Activated CD4-positive, alpha-beta T cell treated with anti-CD3 and anti-CD28 coated beads for 1 hour (primary cell): ENCODE results near the gene PBX4.

Experiments
- DNase-seq: peaks from one replicate; pipeline ENCODE4 v3.0.0-alpha.2; 2020

The PBX4 gene

DNA sequence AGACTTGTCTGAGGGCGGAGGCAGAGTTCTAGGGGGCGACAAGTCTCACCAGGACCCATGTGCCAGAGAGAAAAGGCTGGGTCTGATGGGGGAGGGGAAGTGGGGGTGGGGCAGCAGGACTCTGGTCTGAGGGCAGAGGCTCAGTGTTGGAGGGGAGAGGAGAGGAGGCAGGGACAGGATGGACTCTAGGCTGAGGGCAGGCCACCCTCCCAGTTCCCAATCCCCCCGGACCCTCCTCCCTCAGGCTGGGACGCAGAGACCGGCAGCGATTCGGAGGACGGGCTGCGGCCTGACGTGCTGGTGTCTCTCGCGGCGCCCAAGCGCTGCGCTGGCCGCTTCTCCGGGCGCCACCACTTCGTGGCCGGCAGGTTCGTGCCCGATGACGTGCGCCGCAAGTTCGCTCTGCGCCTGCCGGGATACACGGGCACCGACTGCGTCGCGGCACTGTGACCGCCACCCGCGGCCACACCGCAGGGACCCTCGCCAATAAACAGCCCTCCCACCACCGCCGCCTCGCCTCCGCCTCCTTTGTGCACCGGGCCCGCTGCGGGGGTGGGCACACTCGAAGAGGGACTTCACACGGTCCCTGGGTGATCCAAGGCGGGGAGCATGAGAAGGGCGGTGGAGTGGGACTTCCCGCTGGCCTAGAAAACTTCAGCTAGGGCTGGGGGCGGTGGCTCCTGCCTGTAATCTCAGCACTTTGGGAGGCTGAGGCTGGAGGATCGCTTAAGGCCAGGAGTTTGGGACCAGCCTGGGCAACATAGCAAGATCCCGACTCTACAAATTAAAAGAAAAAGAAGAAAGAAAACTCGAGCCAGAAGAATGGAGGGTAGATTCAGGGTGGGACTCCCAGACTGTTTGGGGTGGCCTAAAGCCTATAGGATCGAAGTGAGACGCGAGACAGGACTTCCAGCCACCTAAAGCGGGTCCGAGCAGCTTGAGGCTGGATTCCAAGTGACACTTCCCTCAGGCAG, 81.1 kb downstream of the PBX4 start:
- DNase-seq = no peak

DNA sequence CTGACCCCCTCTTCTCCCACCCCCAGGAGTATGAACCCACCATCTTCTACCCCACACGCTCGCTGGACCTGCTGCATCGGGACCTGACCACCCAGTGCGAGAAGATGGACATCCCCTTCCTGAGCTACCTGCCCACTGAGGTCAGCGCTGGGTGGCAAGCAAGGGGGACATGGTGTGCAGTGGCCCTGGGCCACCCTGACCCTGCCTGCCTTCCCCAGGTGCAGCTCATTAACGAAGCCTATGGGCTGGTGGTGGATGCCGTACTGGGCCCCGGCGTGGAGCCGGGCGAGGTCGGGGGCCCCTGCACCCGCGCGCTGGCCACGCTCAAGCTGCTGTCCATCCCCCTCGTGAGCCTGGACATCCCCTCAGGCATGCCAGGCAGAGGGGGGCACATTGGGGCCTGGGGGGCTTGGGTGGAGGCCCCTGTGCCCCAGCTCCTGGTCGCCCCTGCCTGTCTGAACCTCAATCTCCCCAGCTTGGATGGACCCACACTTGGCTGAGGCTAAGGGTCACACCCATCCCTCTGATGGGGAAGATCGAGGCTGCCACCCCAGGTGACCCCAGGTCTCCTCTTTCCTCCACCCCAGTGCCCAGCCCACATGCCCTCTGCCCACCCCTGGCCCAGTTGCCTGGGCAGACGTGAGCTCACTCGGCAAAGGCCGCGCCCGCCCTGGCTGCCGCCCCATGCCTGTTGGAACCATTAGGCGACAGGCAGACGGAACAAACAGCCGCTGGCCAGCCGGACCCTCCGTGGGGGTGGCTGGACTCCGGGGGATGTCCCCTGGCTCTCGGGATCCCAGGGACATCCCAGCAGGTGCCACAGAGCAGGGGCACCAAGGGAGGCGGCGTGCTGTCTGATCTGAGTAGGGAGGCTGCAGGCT, 82.9 kb downstream of the PBX4 start:
- DNase-seq = no peak

DNA sequence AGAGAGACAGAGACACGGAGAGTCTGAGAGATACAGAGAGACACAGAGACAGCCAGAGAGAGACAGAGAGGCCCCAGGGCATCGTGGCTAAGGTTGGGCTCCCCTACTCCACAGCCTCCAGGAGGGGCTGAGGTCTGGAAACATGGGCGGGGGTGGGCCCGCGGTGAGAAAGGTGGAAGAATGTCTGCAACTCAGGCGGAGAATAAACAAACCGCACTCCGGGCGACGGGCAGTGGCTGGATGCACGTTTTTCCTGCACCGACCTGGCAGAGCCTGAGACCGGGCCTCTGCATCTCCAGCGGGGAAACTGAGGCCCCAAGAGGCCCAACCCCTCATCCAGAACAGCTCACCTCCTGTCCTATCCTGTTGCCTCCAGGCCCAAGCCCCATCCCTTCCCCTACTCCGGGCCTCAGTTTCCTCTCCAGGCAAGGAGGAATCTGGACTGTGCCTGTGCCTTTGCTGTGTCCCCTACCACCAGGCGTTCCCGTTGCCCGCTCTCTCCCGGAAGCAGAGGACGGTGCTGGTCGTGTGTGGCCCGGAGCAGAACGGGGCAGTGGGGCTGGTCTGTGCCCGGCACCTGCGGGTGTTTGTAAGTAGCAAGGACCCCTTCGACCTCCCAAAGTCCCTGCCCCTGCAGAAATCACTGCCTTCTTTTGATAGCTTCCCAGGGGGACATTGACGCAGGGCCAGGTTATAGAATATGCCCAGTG, 83.8 kb downstream of the PBX4 start:
- DNase-seq = no peak

DNA sequence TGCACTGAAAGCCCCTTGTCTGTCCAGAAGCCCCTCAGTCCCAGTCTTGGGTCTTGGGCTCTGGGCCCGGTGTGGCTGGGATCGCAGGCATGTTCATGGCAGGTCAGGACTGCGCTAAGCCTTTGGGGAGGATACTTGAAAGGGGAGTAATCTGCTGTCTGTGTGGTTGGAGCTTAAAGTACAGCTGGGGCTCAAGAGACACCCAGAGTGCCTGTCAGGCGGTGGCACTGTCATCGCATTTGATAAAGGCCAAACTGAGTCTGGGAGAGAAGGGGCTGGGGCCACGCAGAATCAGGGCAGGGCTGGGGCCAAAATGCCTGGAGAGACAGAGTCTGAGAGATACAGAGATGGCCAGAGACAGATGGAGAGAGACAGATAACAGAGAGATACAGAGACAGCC, 84.6 kb downstream of the PBX4 start:
- DNase-seq = no peak

DNA sequence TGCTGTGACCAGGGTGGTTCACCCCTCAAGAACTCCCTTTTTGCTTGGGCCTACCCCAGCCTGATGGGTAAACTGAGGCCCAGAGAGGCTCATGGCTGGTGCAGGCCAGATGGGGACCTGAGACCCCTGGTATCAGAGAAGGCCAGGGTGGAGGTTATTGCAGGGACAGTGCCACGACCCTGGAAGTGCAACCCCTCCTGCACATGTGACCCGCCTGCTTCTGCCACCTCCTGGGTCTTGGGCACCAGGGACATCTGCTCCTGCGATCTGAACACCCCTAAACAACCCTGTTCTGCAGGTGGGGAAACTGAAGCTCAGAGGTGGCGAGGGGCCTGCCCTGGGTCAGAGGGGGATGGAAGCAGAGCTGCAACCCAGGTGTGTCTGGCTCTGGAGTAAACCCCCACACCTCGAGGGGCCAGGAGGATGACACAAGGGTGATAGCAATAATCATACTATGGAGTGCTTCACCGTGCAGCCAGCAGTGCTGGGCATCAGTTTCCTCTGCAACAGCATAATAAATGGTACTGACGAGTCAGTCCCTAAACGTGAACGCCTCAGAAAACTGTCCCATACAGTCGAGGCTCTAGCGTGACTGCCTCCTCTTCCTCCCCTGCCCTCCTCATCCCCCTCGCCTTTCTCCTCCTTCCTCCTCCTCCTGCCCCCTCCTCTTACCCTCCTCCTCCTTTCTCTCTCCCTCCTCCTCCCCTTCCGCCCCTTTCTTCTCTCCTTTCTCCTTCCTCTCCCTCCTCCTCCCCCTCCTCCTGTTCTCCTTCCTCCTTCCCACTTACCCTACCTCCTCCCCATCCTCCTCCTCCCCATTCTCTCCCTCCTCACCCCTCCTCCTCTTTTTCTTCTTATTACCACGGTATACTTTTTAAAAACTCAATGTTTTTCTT, 85.4 kb downstream of the PBX4 start:
- DNase-seq = no peak

DNA sequence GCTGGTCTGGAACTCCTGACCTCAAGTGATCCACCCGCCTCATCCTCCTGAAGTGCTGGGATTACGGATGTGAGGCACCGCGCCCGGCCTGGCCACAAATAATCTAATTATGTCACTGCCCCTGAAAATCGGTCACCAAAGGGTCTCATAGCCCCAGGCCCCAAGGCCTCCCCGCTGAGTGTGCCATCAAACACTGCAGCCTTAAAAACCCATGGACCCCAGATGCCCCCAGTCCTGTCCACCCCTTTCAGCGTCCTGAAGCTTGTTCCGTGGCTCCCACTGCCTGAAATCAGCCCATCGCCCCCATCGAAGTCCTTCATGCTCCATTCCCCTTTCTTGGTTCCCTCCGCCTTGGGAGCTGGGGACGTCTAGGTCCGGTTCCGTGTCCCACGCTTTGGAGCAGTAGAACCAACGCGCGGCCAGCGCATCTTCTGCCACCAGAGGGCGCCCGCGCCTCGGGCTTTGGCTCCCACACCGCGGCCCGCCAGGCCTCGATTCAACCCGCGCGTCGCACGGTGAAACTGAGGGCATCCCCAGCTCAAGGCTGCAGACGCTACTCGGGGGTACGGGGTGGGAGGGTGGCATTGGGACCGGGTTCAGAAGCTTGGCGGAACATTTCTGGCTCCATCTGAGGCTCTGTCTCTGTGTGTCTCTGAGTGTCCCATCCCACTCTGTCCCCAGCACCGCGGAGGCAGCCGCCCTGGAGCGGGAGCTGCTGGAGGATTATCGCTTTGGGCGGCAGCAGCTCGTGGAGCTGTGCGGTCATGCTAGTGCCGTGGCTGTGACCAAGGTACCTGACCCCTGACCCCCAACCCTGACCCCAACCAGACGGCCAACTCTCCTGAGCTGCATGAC, 86.3 kb downstream of the PBX4 start:
- peak; percentile 82 for DNase-seq

DNA sequence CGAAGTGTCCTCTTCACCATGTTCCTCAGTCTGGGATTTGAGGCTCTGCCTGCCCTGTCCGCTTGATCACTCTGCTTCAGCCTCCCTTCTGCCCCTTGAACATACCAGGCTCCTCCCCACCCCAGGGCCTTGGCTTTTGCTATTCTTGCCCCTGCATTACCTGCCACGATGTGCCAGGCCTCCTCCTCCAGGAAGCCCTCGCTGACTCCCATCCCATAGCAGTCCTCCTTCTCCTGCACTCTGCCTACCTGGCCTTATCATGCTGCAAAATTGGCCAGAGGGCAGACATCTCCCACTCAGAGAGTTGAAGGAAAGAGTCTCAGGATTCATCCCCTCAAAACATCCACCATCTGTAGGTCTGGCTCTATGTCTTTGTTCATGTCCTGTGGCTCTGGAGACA, 87.6 kb downstream of the PBX4 start:
- no peak for DNase-seq

DNA sequence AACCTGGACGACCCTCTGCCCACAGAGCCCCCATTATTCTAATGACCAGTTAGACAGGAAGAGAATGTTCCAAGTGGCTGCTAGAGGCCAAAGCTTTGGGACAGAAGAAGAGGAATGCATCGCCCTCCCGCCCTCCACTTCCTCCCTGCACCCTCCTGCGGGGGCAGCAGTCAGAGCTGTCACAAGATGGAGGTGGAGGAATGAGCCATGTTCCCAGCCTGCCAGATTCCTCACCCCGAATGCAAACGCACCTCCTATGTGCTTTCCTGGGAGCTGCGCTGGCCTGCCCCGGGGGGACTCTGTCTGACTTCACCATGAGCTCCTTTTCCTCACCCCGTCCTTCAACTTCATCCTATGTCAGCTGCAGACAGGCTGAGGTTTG, 88.1 kb downstream of the PBX4 start:
- DNase-seq = no peak

DNA sequence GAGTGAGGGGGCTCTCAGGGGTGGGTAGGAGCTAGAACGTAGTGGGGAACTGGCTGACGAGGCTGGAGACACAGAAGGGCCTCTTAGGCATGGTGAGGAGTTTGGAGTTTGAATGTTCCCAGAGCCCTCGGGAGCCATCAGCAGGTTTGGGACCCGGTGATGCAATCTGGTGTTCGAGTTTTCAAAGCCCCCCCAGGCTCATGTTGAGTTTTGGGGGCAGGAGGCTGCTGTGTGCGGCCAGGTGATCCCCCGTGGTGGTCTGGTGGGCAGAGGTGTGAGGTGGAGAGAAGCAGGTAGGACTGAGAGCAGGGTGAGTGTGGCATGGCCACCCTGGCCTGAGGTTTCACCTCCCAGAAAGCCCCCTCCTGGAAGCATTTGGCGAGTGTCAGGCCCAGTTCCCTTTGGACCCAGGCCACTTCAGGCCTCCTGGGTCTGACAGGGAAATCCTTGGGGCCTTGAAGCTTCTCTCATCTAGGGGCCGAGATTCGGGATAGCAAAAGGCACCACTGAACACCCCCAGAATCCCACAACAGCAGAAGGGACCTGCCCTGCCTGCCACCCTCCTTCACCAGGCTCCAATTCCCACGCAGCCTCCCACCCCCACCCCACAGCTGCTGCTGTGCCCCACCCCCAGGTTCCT, 88.6 kb downstream of the PBX4 start:
- DNase-seq = no peak

DNA sequence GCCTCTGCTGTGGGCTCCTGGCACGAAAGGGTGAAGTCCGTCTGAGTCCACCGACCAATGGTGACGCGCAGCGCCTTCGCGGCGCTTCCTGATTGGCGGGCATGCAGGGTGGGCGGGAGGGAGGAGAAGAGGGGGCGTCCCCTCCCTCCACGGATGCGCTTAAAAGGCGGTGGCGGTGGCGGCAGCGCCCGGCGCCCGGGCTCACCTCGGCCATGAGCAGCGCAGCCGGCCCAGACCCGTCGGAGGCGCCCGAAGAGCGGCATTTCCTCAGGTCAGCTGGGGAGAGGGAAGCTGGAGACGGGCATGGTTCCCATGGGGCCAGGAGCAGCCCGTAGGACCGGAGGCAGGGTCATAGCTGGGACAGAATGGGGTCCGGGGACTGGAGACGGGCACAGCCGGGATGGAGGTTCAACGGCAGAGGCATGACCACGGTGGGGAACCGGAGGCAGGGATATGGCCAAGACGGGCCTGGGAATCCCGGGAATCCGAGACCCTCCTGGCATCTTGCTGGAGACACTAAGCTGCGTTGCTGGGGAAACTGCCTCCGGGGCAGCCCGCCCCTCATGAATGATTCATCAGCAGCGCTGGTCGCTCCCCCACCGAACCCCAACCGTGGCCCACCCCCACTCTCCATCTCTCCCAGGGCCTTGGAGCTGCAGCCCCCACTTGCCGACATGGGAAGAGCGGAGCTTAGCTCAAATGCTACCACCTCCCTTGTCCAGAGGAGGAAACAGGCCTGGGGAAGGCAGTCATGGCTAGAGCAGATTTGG, 89.6 kb downstream of the PBX4 start, which contains the start of gene YJEFN3:
Gene YJEFN3, plus strand, starts transcription at position 191 of the 770 bp plus-strand sequence. Its CDS starts 22 bp downstream, at position 213.
- DNase-seq = no peak

DNA sequence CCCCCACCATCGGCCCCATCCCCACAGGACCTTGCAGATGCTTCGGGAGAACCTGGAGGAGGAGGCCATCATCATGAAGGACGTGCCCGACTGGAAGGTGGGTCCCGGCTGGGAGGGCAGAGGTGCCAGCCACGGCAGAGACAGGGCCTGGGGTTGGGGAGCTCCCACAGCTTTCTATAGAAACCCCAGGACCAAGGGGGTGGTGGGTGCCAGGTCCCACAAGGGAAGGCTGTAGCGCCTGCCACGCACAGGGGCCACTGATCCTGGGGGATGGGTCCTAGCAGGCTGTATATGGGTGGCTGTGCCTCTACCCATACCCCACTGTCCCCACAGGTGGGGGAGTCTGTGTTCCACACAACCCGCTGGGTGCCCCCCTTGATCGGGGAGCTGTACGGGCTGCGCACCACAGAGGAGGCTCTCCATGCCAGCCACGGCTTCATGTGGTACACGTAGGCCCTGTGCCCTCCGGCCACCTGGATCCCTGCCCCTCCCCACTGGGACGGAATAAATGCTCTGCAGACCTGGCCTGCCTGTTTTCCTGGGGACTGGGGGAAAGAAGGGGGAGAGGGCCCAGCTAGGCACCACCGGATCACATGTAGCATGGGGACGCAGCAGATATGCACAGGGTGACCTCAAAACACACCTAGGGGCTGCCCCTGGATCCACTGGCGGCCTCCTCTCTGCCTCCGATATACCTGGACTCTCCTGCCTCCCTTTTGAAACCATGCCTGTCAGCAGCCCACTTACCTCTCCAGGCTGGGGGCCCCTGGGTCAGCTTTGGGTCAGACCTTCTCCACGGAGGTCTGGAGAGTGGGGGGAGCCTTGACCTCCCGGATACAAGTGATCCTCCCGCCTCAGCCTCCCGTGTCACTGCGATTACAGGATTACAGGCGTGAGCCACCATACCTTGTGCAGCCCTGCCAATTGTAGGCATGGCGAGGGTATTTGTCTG, 90.5 kb downstream of the PBX4 start:
- DNase-seq = no peak

DNA sequence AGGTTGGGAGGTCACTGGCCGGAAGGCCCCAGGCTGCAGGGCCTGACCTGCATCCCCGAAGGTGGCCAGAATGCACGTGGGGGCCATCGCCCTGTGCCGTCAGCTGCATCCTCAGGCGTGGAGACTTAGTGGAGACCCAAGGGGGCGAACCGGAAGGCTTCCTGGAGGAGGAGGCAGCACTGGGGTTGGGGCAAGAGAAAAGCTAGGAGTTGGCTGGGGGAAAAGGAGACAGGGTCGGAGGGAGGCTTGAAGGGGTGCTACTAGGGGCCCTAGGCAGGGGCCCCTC, 91.2 kb downstream of the PBX4 start:
- DNase-seq = no peak

DNA sequence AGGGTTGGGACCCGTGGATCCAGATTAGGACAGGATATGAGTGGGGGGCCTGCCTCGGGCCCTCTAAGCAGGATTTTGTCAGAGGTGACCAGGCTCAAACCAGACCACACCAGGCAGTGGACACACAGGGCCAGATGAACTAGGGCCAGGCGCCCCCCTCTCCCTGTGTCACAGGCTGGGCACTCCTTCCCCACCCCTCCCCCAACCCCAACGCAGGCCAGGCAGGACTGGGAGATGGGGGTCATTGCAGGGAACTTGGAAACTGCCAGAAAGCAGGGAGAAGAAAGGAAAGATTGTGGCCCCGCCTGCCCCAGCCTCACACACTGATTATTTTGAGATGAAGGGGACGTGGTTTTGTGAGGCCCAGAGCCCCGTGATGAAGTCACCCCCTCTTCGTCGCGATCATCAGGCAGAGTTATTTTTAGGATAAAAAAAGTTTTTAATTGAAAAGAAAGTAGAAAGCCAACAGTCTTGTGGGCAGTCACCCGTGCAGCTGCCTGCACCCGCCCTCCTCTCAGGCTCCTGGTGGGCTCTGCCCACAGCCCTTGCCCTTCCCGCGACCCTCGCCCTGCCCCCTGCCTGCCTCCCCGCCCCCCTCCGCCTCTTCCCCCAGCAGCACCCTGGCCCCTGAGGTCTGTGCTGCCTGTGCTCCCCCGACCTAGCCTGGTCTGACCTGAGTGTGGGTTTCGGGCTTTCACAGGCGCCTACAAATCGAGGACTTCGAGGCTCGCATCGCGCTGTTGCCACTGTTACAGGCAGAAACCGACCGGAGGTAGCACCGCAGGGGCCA, 91.7 kb downstream of the PBX4 start:
- no peak for DNase-seq

DNA sequence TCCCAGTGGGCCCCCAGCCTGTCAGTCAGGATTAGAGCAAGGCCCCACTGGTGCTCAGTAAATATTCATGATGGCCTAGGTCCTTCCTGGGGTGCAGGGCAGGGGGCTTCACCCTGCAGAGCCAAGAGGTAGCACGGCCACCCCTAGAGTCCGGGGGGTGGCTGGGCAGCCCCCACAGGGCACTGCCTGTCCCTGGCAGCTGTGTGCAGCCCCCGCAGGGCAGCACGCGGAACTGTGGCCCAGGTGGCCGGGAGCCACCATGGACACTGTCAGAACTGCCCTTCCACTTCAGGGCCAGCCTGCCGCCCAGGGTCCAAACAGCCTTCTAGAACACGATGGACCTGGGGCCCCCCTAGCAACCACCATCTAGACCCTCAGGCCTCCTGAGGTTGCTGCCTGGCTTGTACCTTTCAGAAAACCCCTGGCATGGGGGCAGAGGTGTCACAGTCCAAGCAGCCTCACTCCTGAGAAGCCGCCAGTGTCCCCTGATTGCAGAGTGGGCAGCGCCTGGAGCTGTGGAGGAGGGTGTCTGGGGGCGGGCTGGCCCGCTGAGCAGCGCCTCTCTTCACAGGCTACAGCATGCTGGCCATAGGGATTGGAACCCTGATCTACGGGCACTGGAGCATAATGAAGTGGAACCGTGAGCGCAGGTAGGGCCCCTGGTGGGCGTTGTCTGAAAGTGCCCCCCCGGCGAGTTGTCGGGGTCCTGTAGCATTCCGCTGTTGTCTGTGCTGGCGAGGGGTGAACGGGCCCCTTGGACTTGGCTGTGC, 92.7 kb downstream of the PBX4 start:
- DNase-seq = no peak

DNA sequence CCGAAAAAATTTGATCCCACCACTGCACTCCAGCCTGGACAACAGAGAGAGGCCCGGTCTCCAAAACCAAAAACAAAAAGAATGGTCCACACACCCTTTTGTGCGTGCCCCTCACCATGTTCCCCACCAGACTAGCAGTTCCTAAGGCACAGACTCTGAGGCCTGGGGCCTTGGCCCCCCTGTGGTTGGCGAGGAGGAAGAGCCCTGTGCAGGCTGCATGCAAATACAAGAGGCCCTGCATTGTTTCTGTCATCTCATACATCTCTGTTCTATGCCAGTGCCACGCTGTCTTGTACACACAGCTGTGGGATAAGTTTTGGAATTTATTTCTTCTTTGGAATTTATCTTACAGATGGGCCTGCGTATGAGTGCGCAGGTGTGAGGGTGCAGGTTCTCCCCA, 94.4 kb downstream of the PBX4 start:
- no peak for DNase-seq

DNA sequence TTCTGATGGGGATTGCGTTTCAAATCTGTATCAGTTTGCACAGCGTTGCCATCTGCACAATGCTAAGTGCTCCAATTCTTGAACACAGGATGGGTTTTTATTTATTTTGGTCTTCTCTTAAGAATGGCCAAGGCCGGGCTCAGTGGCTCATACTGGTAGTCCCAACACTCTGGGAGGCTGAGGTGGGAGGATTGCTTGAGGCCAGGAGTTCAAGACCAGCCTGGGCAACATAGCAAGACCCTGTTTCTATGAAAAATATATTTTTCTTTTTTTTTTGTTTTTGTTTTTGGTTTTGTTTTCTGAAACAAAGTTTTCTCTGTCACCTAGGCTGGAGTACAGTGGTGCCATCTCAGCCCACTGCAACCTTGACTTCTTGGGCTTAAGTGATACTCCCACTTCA, 95.3 kb downstream of the PBX4 start:
- DNase-seq = no peak

DNA sequence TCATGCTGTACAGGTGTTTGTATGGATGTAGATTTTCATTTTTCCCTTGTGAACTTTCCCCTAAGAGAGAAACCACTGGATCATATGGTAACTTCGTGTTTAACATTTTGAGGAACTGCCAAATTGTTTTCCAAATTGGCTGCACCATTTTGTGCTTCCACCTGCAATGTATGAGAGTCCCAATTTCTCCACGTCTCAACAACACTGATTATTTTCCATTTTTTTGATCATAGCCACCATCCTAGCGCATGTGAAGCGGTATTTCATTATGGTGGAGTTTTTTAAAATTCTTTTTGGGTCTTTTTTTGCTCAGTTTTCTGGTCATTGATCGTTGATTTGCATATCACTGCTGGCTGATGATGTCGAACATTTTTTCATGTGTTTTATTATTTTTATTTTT, 97.5 kb downstream of the PBX4 start:
- DNase-seq = no peak
